ENCODE results near the gene CEP295NL. TPM values are rescaled to one million over a fixed set of nuclear protein-coding genes. Genes with fewer than 3 reads are reported as not detected.

The CEP295NL gene
- total RNA-seq, 1 donor from 2014 or later = 0.22 TPM

Other genes with a start within 250 kb of the CEP295NL start
- gene CYTH1, start 120.9 kb downstream of the CEP295NL start, total RNA-seq = 299 and 310 TPM in 2 replicates
- 95.5 and 110 TPM in 2 replicates for gene USP36, start 62.4 kb downstream of the CEP295NL start, total RNA-seq
- 1.8 and 2.3 TPM in 2 replicates for gene TIMP2, start 22.2 kb upstream of the CEP295NL start, total RNA-seq
- gene LGALS3BP, start 76.7 kb upstream of the CEP295NL start, total RNA-seq = 212 and 224 TPM in 2 replicates
- 82.8 and 83.9 TPM in 2 replicates for gene CANT1, start 106.6 kb upstream of the CEP295NL start, total RNA-seq
- gene C1QTNF1, start 121.0 kb upstream of the CEP295NL start, total RNA-seq = 0.12 TPM in 1 of 2 replicates, not detected in the other
- gene ENGASE, start 171.6 kb upstream of the CEP295NL start, total RNA-seq = 37.6 and 41.2 TPM in 2 replicates

All from T-helper 1 cell treated with Interleukin-12 subunit alpha and Interleukin-12 subunit beta and Interleukin-4 antibody, amounts not matched to agents 30 ng/mL and 1 ng/mL, for 36 hours (primary cell).